GM04504 (cell line): ENCODE results near the gene NTPCR.

Source experiments
- DNase-seq: peaks from one replicate; pipeline ENCODE4 v3.0.0-alpha.2; 2012; ENCODE audit warnings: low read depth

NTPCR gene

GRCh38 chr1:233010146-233010545, 59.7 kb downstream of the NTPCR start:
- DNase-seq, result no peak

GRCh38 chr1:233012021-233012420, 61.6 kb downstream of the NTPCR start:
- DNase-seq, result no peak

- no peak for DNase-seq
Observed at GRCh38 chr1:233015965-233016364, 65.6 kb downstream of the NTPCR start.

GRCh38 chr1:233016798-233017197, 66.4 kb downstream of the NTPCR start:
- DNase-seq, result no peak

- DNase-seq, result no peak
Observed at GRCh38 chr1:233019083-233019482, 68.7 kb downstream of the NTPCR start.

GRCh38 chr1:233019778-233020325, 69.4 kb downstream of the NTPCR start:
- no peak for DNase-seq

- no peak for DNase-seq
Observed at GRCh38 chr1:233020426-233020825, 70.0 kb downstream of the NTPCR start.

- DNase-seq, result no peak
Observed at GRCh38 chr1:233022246-233022645, 71.8 kb downstream of the NTPCR start.

GRCh38 chr1:233024199-233024598, 73.8 kb downstream of the NTPCR start:
- no peak for DNase-seq

GRCh38 chr1:233025157-233025556, 74.7 kb downstream of the NTPCR start:
- no peak for DNase-seq

GRCh38 chr1:233025567-233025966, 75.2 kb downstream of the NTPCR start:
- DNase-seq, result no peak

GRCh38 chr1:233027046-233027445, 76.6 kb downstream of the NTPCR start:
- no peak for DNase-seq

GRCh38 chr1:233031521-233031920, 81.1 kb downstream of the NTPCR start:
- no peak for DNase-seq

GRCh38 chr1:233032916-233033315, 82.5 kb downstream of the NTPCR start:
- DNase-seq, result no peak

- DNase-seq, result peak; percentile 39
Observed at GRCh38 chr1:233033361-233033760, 83.0 kb downstream of the NTPCR start.
